Thoracic aorta (tissue), 2 donors: ENCODE results near the gene ARL10. TPM values are rescaled to one million over a fixed set of nuclear protein-coding genes. Genes with fewer than 3 reads are reported as not detected.

Experiments
- ATAC-seq: fragments of 150-250 bp; one replicate; pipeline ENCODE4 v1.8.0; 2017; ENCODE audit warnings: low read depth; ENCODE audit not compliant: insufficient number of reproducible peaks, low FRiP score
- DNase-seq: peaks from one replicate; pipeline ENCODE4 v3.0.0-alpha.2; 2020; ENCODE audit warnings: low spot score
- H3K27ac ChIP-seq, 2 donors: fragments of 200-600 bp; sonication (generic); 1 replicate in 1 of 2; 2 replicates in 1 of 2; pipeline ENCODE4 v1.5.1; 2016; ENCODE audit warnings: mild to moderate bottlenecking in 2 of 2, moderate library complexity in 2 of 2
- H3K27me3 ChIP-seq: fragments of 200-600 bp; sonication (generic); replicated peaks from 2 replicates; pipeline ENCODE4 v1.6.0; 2016; ENCODE audit warnings: mild to moderate bottlenecking; ENCODE audit not compliant: insufficient read depth
- H3K36me3 ChIP-seq: fragments of 200-600 bp; sonication (generic); one replicate; pipeline ENCODE4 v1.5.1; 2016
- H3K4me1 ChIP-seq, 2 donors: fragments of 200-600 bp; sonication (generic); 1 replicate in 1 of 2; 2 replicates in 1 of 2; pipeline versions ENCODE4 v1.5.1 to v1.6.0; 2016; ENCODE audit warnings: low read depth in 2 of 2, mild to moderate bottlenecking in 1 of 2; ENCODE audit not compliant: control insufficient read depth in 1 of 2
- H3K4me3 ChIP-seq: fragments of 200-600 bp; sonication (generic); 2 replicates; pipeline ENCODE4 v1.5.1; 2016; ENCODE audit warnings: mild to moderate bottlenecking
- H3K9me3 ChIP-seq: fragments of 200-600 bp; sonication (generic); 2 replicates; pipeline ENCODE4 v1.5.1; 2016
- CTCF ChIP-seq: fragments of 200-600 bp; sonication (generic); IDR thresholded peaks from one replicate; pipeline ENCODE4 v1.5.1; 2019; ENCODE audit warnings: antibody characterized with exemption
- total RNA-seq, 2 donors: library from RNA; depleted of rRNA; stranded (reverse); fragments of >200 nt; gene quantifications; one replicate each; pipeline versions ENCODE4 v1.1.0 to v1.2.3, GENCODE V29; 2016

ARL10 gene
- total RNA-seq, 2 donors from 2014 or later = 10.4 to 14.8 TPM

GRCh38 chr5:176413709-176414191, 48.5 kb downstream of the ARL10 start:
- Histone ChIP-seq H3K36me3 (peaks cover 5% of the 10 kb centered on the region), H3K9me3 (no peaks in the 10 kb centered on the region), H3K27ac (peak overlapping the region; percentile 44 to 94), H3K4me1 (peaks cover 28 to 49% of the 10 kb centered on the region in 2 donors), H3K27me3 (no peaks in the 10 kb centered on the region), H3K4me3 (no peak overlapping the region)
- ATAC-seq (no peak), DNase-seq (no peak)
- TF ChIP-seq CTCF = no peak

GRCh38 chr5:176414704-176415103, 49.4 kb downstream of the ARL10 start:
- Histone ChIP-seq H3K4me1 (peaks cover 28 to 49% of the 10 kb centered on the region in 2 donors), H3K36me3 (peaks cover 2% of the 10 kb centered on the region), H3K9me3 (no peaks in the 10 kb centered on the region), H3K27ac (peak overlapping the region in 1 of 2 donors; percentile 94), H3K4me3 (peak overlapping the region; percentile 98), H3K27me3 (no peaks in the 10 kb centered on the region)
- DNase-seq (no peak), ATAC-seq (no peak)
- no peak for TF ChIP-seq CTCF

GRCh38 chr5:176415240-176415951, 50.1 kb downstream of the ARL10 start:
- no peak for ATAC-seq
- no peak for TF ChIP-seq CTCF
- H3K9me3 ChIP-seq = no peaks in the 10 kb centered on the region
- no peaks in the 10 kb centered on the region for H3K36me3 ChIP-seq
- H3K4me3 ChIP-seq = peak overlapping the region; percentile 98
- H3K27me3 ChIP-seq = no peaks in the 10 kb centered on the region
- DNase-seq = no peak
- peak overlapping the region; percentile 94 to 95 for H3K27ac ChIP-seq
- H3K4me1 ChIP-seq = peaks cover 28 to 49% of the 10 kb centered on the region in 2 donors

GRCh38 chr5:176415952-176416924, 51.0 kb downstream of the ARL10 start, which contains the start of gene CLTB:
CLTB (minus strand) TSS chr5:176416539; CDS start chr5:176416363, 176 bp downstream.
- peak; percentile 95 for ATAC-seq
- peak; percentile 58 for TF ChIP-seq CTCF
- Histone ChIP-seq H3K27ac (peak within 1 kb of the TSS; percentile 94 to 95), H3K4me1 (peaks cover 28 to 47% of the 10 kb centered on the region in 2 donors), H3K9me3 (no peaks in the 10 kb centered on the region), H3K36me3 (no peaks in the 10 kb centered on the region), H3K27me3 (no peaks in the 10 kb centered on the region), H3K4me3 (peak within 1 kb of the TSS; percentile 98)
- peak; percentile 34 for DNase-seq

- peak overlapping the region; percentile 27 to 94 for H3K27ac ChIP-seq
- peak overlapping the region; percentile 98 for H3K4me3 ChIP-seq
- TF ChIP-seq CTCF = no peak
- no peaks in the 10 kb centered on the region for H3K9me3 ChIP-seq
- DNase-seq = no peak
- no peaks in the 10 kb centered on the region for H3K27me3 ChIP-seq
- no peak for ATAC-seq
- peaks cover 28 to 42% of the 10 kb centered on the region in 2 donors for H3K4me1 ChIP-seq
- no peaks in the 10 kb centered on the region for H3K36me3 ChIP-seq
Observed at GRCh38 chr5:176416965-176417364, 51.7 kb downstream of the ARL10 start.
